GM23338 (cell line): ENCODE data around the gene CDH7. TPM values are rescaled to one million over a fixed set of nuclear protein-coding genes. Genes with fewer than 3 reads are reported as not detected.

ENCODE experiments used
- ATAC-seq: fragments of 200-7000 bp; cut with Tn5 transposase; 3 replicates; pipeline ENCODE4 v1.9.1; 2020
- DNase-seq: peaks from one replicate; pipeline ENCODE4 v3.0.0-alpha.2; 2015; ENCODE audit warnings: low spot score
- H2AFZ ChIP-seq: fragments of 200-600 bp; sonication (generic); 2 replicates; pipeline ENCODE4 v1.8.0; 2016; ENCODE audit warnings: antibody characterized with exemption, mild to moderate bottlenecking, moderate library complexity
- H3F3A ChIP-seq: fragments of 200-600 bp; sonication (generic); replicated peaks from 2 replicates; pipeline ENCODE4 v1.8.0; 2017; ENCODE audit warnings: antibody characterized with exemption, mixed run types, low read depth
- H3K27ac ChIP-seq: fragments of 200-600 bp; sonication (generic); 2 replicates; pipeline ENCODE4 v1.6.1; 2016; ENCODE audit warnings: low read depth
- H3K27me3 ChIP-seq: fragments of 200-600 bp; sonication (generic); 2 replicates; pipeline ENCODE4 v1.8.0; 2016; ENCODE audit warnings: mild to moderate bottlenecking, mixed run types, moderate library complexity; ENCODE audit not compliant: insufficient read depth
- H3K36me3 ChIP-seq: fragments of 200-600 bp; sonication (generic); 2 replicates; pipeline ENCODE4 v1.8.0; 2016; ENCODE audit warnings: mild to moderate bottlenecking; ENCODE audit not compliant: insufficient read depth
- H3K4me1 ChIP-seq: fragments of 200-600 bp; sonication (generic); 2 replicates; pipeline ENCODE4 v1.8.0; 2016; ENCODE audit warnings: mild to moderate bottlenecking, moderate library complexity; ENCODE audit not compliant: insufficient read depth
- H3K4me2 ChIP-seq: fragments of 200-600 bp; sonication (generic); 2 replicates; pipeline ENCODE4 v1.7.1; 2017; ENCODE audit warnings: mixed run types
- H3K4me3 ChIP-seq: fragments of 200-600 bp; sonication (generic); 2 replicates; pipeline ENCODE4 v1.6.1; 2016; ENCODE audit warnings: mixed run types
- H3K79me2 ChIP-seq: fragments of 200-600 bp; sonication (generic); replicated peaks from 2 replicates; pipeline ENCODE4 v1.8.0; 2017; ENCODE audit warnings: mild to moderate bottlenecking; ENCODE audit not compliant: insufficient read depth
- H3K9me2 ChIP-seq: fragments of 200-600 bp; sonication (generic); 2 replicates; pipeline ENCODE4 v1.8.0; 2017; ENCODE audit not compliant: insufficient read depth
- H4K20me1 ChIP-seq: fragments of 200-600 bp; sonication (generic); replicated peaks from 2 replicates; pipeline ENCODE4 v1.8.0; 2017; ENCODE audit warnings: mild to moderate bottlenecking; ENCODE audit not compliant: insufficient read depth
- H3K27ac Mint-ChIP-seq: 2 replicates; pipeline ENCODE4 v1.8.0; 2020; ENCODE audit warnings: inconsistent platforms, mild to moderate bottlenecking, moderate library complexity, mixed read lengths
- H3K27me3 Mint-ChIP-seq: 3 replicates; pipeline ENCODE4 v1.8.0; 2022; ENCODE audit warnings: low read depth, mild to moderate bottlenecking, moderate library complexity, mixed read lengths, inconsistent platforms; ENCODE audit not compliant: insufficient read depth, poor library complexity
- H3K36me3 Mint-ChIP-seq: 3 replicates; pipeline ENCODE4 v1.8.0; 2021; ENCODE audit warnings: low read depth, mild to moderate bottlenecking, inconsistent platforms, moderate library complexity, mixed read lengths
- H3K4me1 Mint-ChIP-seq: 3 replicates; pipeline ENCODE4 v1.8.0; 2020; ENCODE audit warnings: mild to moderate bottlenecking, inconsistent platforms, mixed read lengths
- H3K4me3 Mint-ChIP-seq: 3 replicates; pipeline ENCODE4 v1.8.0; 2021; ENCODE audit warnings: moderate library complexity, mild to moderate bottlenecking, inconsistent platforms, mixed read lengths
- H3K9me3 Mint-ChIP-seq: 3 replicates; pipeline ENCODE4 v1.8.0; 2020; ENCODE audit warnings: moderate library complexity, mild to moderate bottlenecking, inconsistent platforms, mixed read lengths
- CREB1 ChIP-seq: fragments of 250-450 bp; sonication (Bioruptor Pico); IDR thresholded peaks from 2 replicates; pipeline ENCODE4 v1.5.0; 2020; ENCODE audit warnings: low read depth, mild to moderate bottlenecking, moderate library complexity
- EZH2 ChIP-seq: fragments of 200-600 bp; sonication (generic); IDR thresholded peaks from one replicate; pipeline ENCODE4 v1.8.0; 2017; ENCODE audit warnings: antibody characterized with exemption, mild to moderate bottlenecking, low read depth; ENCODE audit not compliant: unreplicated experiment
- EZH2phosphoT487 ChIP-seq: fragments of 200-600 bp; sonication (generic); IDR thresholded peaks from one replicate; pipeline ENCODE4 v1.8.1; 2018; ENCODE audit warnings: antibody characterized with exemption; ENCODE audit not compliant: unreplicated experiment
- JUNB ChIP-seq: IDR thresholded peaks from one replicate; pipeline ENCODE4 v1.6.1; 2016; ENCODE audit warnings: antibody characterized with exemption; ENCODE audit not compliant: unreplicated experiment
- NANOG ChIP-seq: IDR thresholded peaks from 2 replicates; pipeline ENCODE4 v1.6.1; 2016; ENCODE audit warnings: antibody characterized with exemption, borderline replicate concordance
- POLR2AphosphoS5 ChIP-seq: IDR thresholded peaks from 2 replicates; pipeline ENCODE4 v1.6.1; 2016; ENCODE audit warnings: antibody characterized with exemption, low read depth
- STAT1 ChIP-seq: IDR thresholded peaks from one replicate; pipeline ENCODE4 v1.6.1; 2016; ENCODE audit warnings: antibody characterized with exemption; ENCODE audit not compliant: unreplicated experiment
- ZNF114 ChIP-seq: fragments of 250-450 bp; sonication (Bioruptor Pico); IDR thresholded peaks from 2 replicates; pipeline ENCODE4 v1.5.0; 2020; ENCODE audit warnings: mild to moderate bottlenecking, moderate library complexity
- ZNF331 ChIP-seq: fragments of 250-450 bp; sonication (Bioruptor Pico); IDR thresholded peaks from 2 replicates; pipeline ENCODE4 v1.5.0; 2020; ENCODE audit warnings: low read depth, mild to moderate bottlenecking, moderate library complexity
- polyA plus RNA-seq: library from polyadenylated mRNA; unstranded; fragments of >200 nt; fragmentation: Nextera tagmentation; extraction: Ambion mirVana; gene quantifications from 2 replicates; pipeline ENCODE4 v1.2.1, GENCODE V29; 2016
- total RNA-seq: library from RNA; depleted of rRNA; stranded (reverse); fragments of >200 nt; shearing (Covaris generic); gene quantifications from 2 replicates; pipeline ENCODE4 v1.2.3, GENCODE V29; 2014
- TF ChIP-seq, protein P1 (sequence below): fragments of 250-450 bp; sonication (Bioruptor Pico); IDR thresholded peaks from 2 replicates; pipeline ENCODE4 v1.5.0; 2020; ENCODE audit warnings: mild to moderate bottlenecking, moderate library complexity
- TF ChIP-seq, protein P2 (sequence below): IDR thresholded peaks from 2 replicates; pipeline ENCODE4 v1.6.1; 2016; ENCODE audit warnings: antibody characterized with exemption
- TF ChIP-seq, protein P3 (sequence below): IDR thresholded peaks from one replicate; pipeline ENCODE4 v1.6.1; 2018; ENCODE audit warnings: antibody characterized with exemption; ENCODE audit not compliant: unreplicated experiment
- TF ChIP-seq, protein P4 (sequence below), 2 experiments: fragments of 200-600 bp in 1 of 2; sonication (generic) in 1 of 2; conservative IDR thresholded peaks; 2 replicates each; pipeline versions ENCODE4 v1.5.1 to v1.6.1; 2016 to 2017; ENCODE audit warnings: antibody characterized with exemption in 2 of 2, low read depth in 2 of 2, mild to moderate bottlenecking in 2 of 2, moderate library complexity in 1 of 2

CDH7 gene
- total and polyA plus RNA-seq, 2 experiments from 2014 or later: 1.8 TPM

DNA sequence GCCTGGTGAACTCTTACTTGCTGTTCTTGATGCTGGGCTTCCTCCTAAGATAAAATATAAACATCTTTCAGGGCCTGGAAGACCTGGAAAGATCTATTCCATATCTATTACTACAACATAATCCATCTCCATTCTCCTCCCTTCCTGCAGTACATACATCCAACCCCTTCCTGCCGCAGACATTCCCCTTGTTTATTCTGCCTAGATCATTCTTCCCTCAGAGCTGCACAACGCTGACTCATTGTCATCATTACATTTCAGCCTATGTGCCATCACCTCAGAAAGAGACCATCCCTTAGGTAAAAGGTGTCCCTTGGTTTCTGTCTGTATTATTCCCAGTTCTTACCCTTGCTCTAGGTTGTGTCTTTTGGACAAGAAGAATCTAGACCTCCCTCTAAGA lies 2.5 kb upstream of the CDH7 start:
- no peak for ATAC-seq
- Mint-ChIP-seq H3K27me3 (peaks cover 27% of the 10 kb centered on the region), H3K27ac (no peak overlapping the region), H3K9me3 (no peaks in the 10 kb centered on the region), H3K4me3 (no peak overlapping the region), H3K4me1 (peaks cover 17% of the 10 kb centered on the region), H3K36me3 (no peaks in the 10 kb centered on the region)
- H3K79me2 ChIP-seq: no peaks in the 10 kb centered on the region
- H3K4me2 ChIP-seq: no peak overlapping the region
- H3K4me1 ChIP-seq: peaks cover 5% of the 10 kb centered on the region; the same call in 1 of the 2 replicates
- no peak overlapping the region for H2AFZ ChIP-seq
- TF ChIP-seq, protein P1, sequence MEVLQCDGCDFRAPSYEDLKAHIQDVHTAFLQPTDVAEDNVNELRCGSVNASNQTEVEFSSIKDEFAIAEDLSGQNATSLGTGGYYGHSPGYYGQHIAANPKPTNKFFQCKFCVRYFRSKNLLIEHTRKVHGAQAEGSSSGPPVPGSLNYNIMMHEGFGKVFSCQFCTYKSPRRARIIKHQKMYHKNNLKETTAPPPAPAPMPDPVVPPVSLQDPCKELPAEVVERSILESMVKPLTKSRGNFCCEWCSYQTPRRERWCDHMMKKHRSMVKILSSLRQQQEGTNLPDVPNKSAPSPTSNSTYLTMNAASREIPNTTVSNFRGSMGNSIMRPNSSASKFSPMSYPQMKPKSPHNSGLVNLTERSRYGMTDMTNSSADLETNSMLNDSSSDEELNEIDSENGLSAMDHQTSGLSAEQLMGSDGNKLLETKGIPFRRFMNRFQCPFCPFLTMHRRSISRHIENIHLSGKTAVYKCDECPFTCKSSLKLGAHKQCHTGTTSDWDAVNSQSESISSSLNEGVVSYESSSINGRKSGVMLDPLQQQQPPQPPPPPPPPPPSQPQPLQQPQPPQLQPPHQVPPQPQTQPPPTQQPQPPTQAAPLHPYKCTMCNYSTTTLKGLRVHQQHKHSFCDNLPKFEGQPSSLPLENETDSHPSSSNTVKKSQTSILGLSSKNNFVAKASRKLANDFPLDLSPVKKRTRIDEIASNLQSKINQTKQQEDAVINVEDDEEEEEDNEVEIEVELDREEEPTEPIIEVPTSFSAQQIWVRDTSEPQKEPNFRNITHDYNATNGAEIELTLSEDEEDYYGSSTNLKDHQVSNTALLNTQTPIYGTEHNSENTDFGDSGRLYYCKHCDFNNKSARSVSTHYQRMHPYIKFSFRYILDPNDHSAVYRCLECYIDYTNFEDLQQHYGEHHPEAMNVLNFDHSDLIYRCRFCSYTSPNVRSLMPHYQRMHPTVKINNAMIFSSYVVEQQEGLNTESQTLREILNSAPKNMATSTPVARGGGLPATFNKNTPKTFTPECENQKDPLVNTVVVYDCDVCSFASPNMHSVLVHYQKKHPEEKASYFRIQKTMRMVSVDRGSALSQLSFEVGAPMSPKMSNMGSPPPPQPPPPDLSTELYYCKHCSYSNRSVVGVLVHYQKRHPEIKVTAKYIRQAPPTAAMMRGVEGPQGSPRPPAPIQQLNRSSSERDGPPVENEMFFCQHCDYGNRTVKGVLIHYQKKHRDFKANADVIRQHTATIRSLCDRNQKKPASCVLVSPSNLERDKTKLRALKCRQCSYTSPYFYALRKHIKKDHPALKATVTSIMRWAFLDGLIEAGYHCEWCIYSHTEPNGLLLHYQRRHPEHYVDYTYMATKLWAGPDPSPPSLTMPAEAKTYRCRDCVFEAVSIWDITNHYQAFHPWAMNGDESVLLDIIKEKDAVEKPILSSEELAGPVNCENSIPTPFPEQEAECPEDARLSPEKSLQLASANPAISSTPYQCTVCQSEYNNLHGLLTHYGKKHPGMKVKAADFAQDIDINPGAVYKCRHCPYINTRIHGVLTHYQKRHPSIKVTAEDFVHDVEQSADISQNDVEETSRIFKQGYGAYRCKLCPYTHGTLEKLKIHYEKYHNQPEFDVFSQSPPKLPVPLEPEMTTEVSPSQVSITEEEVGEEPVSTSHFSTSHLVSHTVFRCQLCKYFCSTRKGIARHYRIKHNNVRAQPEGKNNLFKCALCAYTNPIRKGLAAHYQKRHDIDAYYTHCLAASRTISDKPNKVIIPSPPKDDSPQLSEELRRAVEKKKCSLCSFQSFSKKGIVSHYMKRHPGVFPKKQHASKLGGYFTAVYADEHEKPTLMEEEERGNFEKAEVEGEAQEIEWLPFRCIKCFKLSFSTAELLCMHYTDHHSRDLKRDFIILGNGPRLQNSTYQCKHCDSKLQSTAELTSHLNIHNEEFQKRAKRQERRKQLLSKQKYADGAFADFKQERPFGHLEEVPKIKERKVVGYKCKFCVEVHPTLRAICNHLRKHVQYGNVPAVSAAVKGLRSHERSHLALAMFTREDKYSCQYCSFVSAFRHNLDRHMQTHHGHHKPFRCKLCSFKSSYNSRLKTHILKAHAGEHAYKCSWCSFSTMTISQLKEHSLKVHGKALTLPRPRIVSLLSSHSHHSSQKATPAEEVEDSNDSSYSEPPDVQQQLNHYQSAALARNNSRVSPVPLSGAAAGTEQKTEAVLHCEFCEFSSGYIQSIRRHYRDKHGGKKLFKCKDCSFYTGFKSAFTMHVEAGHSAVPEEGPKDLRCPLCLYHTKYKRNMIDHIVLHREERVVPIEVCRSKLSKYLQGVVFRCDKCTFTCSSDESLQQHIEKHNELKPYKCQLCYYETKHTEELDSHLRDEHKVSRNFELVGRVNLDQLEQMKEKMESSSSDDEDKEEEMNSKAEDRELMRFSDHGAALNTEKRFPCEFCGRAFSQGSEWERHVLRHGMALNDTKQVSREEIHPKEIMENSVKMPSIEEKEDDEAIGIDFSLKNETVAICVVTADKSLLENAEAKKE (CRISPR knock-in tag): no peak
- no peak for TF ChIP-seq NANOG
- no peak for TF ChIP-seq POLR2AphosphoS5
- TF ChIP-seq EZH2: no peak
- TF ChIP-seq, protein P2, sequence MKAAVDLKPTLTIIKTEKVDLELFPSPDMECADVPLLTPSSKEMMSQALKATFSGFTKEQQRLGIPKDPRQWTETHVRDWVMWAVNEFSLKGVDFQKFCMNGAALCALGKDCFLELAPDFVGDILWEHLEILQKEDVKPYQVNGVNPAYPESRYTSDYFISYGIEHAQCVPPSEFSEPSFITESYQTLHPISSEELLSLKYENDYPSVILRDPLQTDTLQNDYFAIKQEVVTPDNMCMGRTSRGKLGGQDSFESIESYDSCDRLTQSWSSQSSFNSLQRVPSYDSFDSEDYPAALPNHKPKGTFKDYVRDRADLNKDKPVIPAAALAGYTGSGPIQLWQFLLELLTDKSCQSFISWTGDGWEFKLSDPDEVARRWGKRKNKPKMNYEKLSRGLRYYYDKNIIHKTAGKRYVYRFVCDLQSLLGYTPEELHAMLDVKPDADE: no peak
- TF ChIP-seq, protein P3, sequence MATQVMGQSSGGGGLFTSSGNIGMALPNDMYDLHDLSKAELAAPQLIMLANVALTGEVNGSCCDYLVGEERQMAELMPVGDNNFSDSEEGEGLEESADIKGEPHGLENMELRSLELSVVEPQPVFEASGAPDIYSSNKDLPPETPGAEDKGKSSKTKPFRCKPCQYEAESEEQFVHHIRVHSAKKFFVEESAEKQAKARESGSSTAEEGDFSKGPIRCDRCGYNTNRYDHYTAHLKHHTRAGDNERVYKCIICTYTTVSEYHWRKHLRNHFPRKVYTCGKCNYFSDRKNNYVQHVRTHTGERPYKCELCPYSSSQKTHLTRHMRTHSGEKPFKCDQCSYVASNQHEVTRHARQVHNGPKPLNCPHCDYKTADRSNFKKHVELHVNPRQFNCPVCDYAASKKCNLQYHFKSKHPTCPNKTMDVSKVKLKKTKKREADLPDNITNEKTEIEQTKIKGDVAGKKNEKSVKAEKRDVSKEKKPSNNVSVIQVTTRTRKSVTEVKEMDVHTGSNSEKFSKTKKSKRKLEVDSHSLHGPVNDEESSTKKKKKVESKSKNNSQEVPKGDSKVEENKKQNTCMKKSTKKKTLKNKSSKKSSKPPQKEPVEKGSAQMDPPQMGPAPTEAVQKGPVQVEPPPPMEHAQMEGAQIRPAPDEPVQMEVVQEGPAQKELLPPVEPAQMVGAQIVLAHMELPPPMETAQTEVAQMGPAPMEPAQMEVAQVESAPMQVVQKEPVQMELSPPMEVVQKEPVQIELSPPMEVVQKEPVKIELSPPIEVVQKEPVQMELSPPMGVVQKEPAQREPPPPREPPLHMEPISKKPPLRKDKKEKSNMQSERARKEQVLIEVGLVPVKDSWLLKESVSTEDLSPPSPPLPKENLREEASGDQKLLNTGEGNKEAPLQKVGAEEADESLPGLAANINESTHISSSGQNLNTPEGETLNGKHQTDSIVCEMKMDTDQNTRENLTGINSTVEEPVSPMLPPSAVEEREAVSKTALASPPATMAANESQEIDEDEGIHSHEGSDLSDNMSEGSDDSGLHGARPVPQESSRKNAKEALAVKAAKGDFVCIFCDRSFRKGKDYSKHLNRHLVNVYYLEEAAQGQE: no peak
- TF ChIP-seq ZNF331 (CRISPR knock-in tag): no peak
- TF ChIP-seq EZH2phosphoT487: no peak
- TF ChIP-seq STAT1: no peak
- no peak for TF ChIP-seq ZNF114 (CRISPR knock-in tag)
- TF ChIP-seq, protein P4, sequence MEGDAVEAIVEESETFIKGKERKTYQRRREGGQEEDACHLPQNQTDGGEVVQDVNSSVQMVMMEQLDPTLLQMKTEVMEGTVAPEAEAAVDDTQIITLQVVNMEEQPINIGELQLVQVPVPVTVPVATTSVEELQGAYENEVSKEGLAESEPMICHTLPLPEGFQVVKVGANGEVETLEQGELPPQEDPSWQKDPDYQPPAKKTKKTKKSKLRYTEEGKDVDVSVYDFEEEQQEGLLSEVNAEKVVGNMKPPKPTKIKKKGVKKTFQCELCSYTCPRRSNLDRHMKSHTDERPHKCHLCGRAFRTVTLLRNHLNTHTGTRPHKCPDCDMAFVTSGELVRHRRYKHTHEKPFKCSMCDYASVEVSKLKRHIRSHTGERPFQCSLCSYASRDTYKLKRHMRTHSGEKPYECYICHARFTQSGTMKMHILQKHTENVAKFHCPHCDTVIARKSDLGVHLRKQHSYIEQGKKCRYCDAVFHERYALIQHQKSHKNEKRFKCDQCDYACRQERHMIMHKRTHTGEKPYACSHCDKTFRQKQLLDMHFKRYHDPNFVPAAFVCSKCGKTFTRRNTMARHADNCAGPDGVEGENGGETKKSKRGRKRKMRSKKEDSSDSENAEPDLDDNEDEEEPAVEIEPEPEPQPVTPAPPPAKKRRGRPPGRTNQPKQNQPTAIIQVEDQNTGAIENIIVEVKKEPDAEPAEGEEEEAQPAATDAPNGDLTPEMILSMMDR (conservative IDR thresholded peaks at IDR 0.05; ENCODE audit: low read depth in 2 of 2): no peak
- no peak for TF ChIP-seq JUNB
- no peak for TF ChIP-seq CREB1 (CRISPR knock-in tag)
- no peak overlapping the region for H3K27ac ChIP-seq
- DNase-seq: no peak
- peaks cover 42% of the 10 kb centered on the region for H3K27me3 ChIP-seq
- H3K9me2 ChIP-seq: no peaks in the 10 kb centered on the region
- no peaks in the 10 kb centered on the region; the same call in 1 of the 2 replicates for H4K20me1 ChIP-seq
- H3K36me3 ChIP-seq: no peaks in the 10 kb centered on the region
- H3K4me3 ChIP-seq: no peak overlapping the region
- H3F3A ChIP-seq: no peaks in the 10 kb centered on the region
